SU-DHL-6 (cell line): Measurements from ENCODE around the gene TAL1.

Experiments used
- H2AFZ ChIP-seq: fragments of 200-600 bp; sonication (generic); 2 replicates; pipeline ENCODE4 v1.6.1; 2014; ENCODE audit warnings: low read depth, mild to moderate bottlenecking, moderate library complexity, mixed read lengths, antibody characterized with exemption, low read length; ENCODE audit not compliant: severe bottlenecking
- H3F3A ChIP-seq: fragments of 200-600 bp; shearing (Covaris generic); 2 replicates; pipeline ENCODE4 v1.6.0; 2016; ENCODE audit warnings: antibody characterized with exemption, mild to moderate bottlenecking; ENCODE audit not compliant: insufficient read depth
- H3K27ac ChIP-seq: fragments of 200-600 bp; sonication (generic); 2 replicates; pipeline ENCODE4 v1.5.1; 2016; ENCODE audit warnings: low read depth, mild to moderate bottlenecking, low read length, moderate library complexity, mixed read lengths
- H3K27me3 ChIP-seq: fragments of 200-600 bp; sonication (generic), shearing (Covaris generic); 2 replicates; pipeline ENCODE4 v1.6.0; 2014; ENCODE audit warnings: mild to moderate bottlenecking, low read length
- H3K36me3 ChIP-seq: fragments of 200-600 bp; sonication (generic); 2 replicates; pipeline ENCODE4 v1.6.1; 2014; ENCODE audit warnings: mild to moderate bottlenecking, low read length, mixed read lengths
- H3K4me2 ChIP-seq: fragments of 300-600, 200-600 bp; shearing (Covaris generic), sonication (generic); 2 replicates; pipeline ENCODE4 v1.6.0; 2014; ENCODE audit warnings: low read length, low read depth, mild to moderate bottlenecking; ENCODE audit not compliant: poor library complexity, severe bottlenecking
- H3K4me3 ChIP-seq: fragments of 200-600 bp; sonication (generic); 2 replicates; pipeline ENCODE4 v1.5.1; 2014; ENCODE audit warnings: antibody characterized with exemption, low read length, mild to moderate bottlenecking, mixed read lengths; ENCODE audit not compliant: insufficient read depth, poor library complexity, severe bottlenecking
- H3K79me2 ChIP-seq: fragments of 200-600 bp; sonication (generic); 2 replicates; pipeline ENCODE4 v1.6.1; 2014; ENCODE audit warnings: mild to moderate bottlenecking, low read length, moderate library complexity; ENCODE audit not compliant: insufficient read depth
- H3K9ac ChIP-seq: fragments of 200-600 bp; sonication (generic); 2 replicates; pipeline ENCODE4 v1.7.0; 2014; ENCODE audit warnings: mild to moderate bottlenecking, low read length
- H3K9me2 ChIP-seq: fragments of 200-600 bp; sonication (generic); replicated peaks from 2 replicates; pipeline ENCODE4 v1.6.1; 2014; ENCODE audit warnings: low read length; ENCODE audit not compliant: insufficient read depth
- H3K9me3 ChIP-seq: fragments of 200-600 bp; sonication (generic); 2 replicates; pipeline ENCODE4 v1.6.1; 2014; ENCODE audit warnings: low read length, mixed read lengths; ENCODE audit not compliant: insufficient read depth
- H4K20me1 ChIP-seq: fragments of 200-600 bp; sonication (generic); 2 replicates; pipeline ENCODE4 v1.6.1; 2014; ENCODE audit warnings: low read depth, mild to moderate bottlenecking, antibody characterized with exemption, low read length, moderate library complexity, mixed read lengths
- CTCF ChIP-seq: fragments of 200-600 bp; sonication (generic); IDR thresholded peaks from one replicate; pipeline ENCODE4 v1.5.1; 2017; ENCODE audit warnings: antibody characterized with exemption, mild to moderate bottlenecking, low read length, moderate library complexity; ENCODE audit not compliant: insufficient read depth, poor library complexity, severe bottlenecking
- EZH2phosphoT487 ChIP-seq: fragments of 200-600 bp; sonication (generic), shearing (Covaris generic); conservative IDR thresholded peaks from 2 replicates; pipeline ENCODE4 v1.6.1; 2018; ENCODE audit warnings: mild to moderate bottlenecking, antibody characterized with exemption, low read length, moderate library complexity, mixed read lengths

TAL1 gene

GRCh38 chr1:47215713-47216112 lies 16.3 kb downstream of the TAL1 start:
- Histone ChIP-seq H3K9me3 (no peaks in the 10 kb centered on the region), H3K27me3 (no peaks in the 10 kb centered on the region), H3K9me2 (no peaks in the 10 kb centered on the region), H3K79me2 (no peaks in the 10 kb centered on the region), H3K27ac (no peak overlapping the region), H3K9ac (no peak overlapping the region), H3K4me3 (no peak overlapping the region), H3F3A (no peaks in the 10 kb centered on the region), H3K36me3 (no peaks in the 10 kb centered on the region), H2AFZ (no peak overlapping the region), H4K20me1 (no peaks in the 10 kb centered on the region), H3K4me2 (no peak overlapping the region)
- no peak for TF ChIP-seq EZH2phosphoT487
- TF ChIP-seq CTCF, result no peak

GRCh38 chr1:47214549-47214948 lies 17.5 kb downstream of the TAL1 start:
- TF ChIP-seq EZH2phosphoT487 (no peak), CTCF (no peak)
- no peaks in the 10 kb centered on the region for H3K79me2 ChIP-seq
- H3K9me2 ChIP-seq, result no peaks in the 10 kb centered on the region
- no peak overlapping the region for H3K9ac ChIP-seq
- H3K27me3 ChIP-seq, result no peaks in the 10 kb centered on the region
- no peak overlapping the region for H3K4me3 ChIP-seq
- no peaks in the 10 kb centered on the region for H4K20me1 ChIP-seq
- H3K27ac ChIP-seq, result no peak overlapping the region
- H3K36me3 ChIP-seq, result no peaks in the 10 kb centered on the region
- no peaks in the 10 kb centered on the region for H3K9me3 ChIP-seq
- H2AFZ ChIP-seq, result no peak overlapping the region
- H3F3A ChIP-seq, result no peaks in the 10 kb centered on the region
- H3K4me2 ChIP-seq, result no peak overlapping the region

GRCh38 chr1:47213230-47213963 lies 18.6 kb downstream of the TAL1 start:
- Histone ChIP-seq H3K9ac (no peak overlapping the region), H3K36me3 (no peaks in the 10 kb centered on the region), H3K27me3 (no peaks in the 10 kb centered on the region), H3K79me2 (no peaks in the 10 kb centered on the region), H3K9me2 (no peaks in the 10 kb centered on the region), H4K20me1 (no peaks in the 10 kb centered on the region), H3K9me3 (no peaks in the 10 kb centered on the region), H3K27ac (no peak overlapping the region), H3K4me2 (no peak overlapping the region), H3K4me3 (no peak overlapping the region), H3F3A (no peaks in the 10 kb centered on the region), H2AFZ (no peak overlapping the region)
- TF ChIP-seq EZH2phosphoT487 (no peak), CTCF (no peak)
